SU-DHL-6 (cell line): Measurements from ENCODE around the gene DIRAS3.
"Not testable (repeated sequence)": the region's sequence is repeated elsewhere in the genome, so short reads cannot be mapped to it uniquely, and the experiment has no call there.

Experiments
- H2AFZ ChIP-seq: fragments of 200-600 bp; sonication (generic); 2 replicates; pipeline ENCODE4 v1.6.1; 2014; ENCODE audit warnings: low read depth, mild to moderate bottlenecking, moderate library complexity, mixed read lengths, antibody characterized with exemption, low read length; ENCODE audit not compliant: severe bottlenecking
- H3F3A ChIP-seq: fragments of 200-600 bp; shearing (Covaris generic); 2 replicates; pipeline ENCODE4 v1.6.0; 2016; ENCODE audit warnings: antibody characterized with exemption, mild to moderate bottlenecking; ENCODE audit not compliant: insufficient read depth
- H3K27ac ChIP-seq: fragments of 200-600 bp; sonication (generic); 2 replicates; pipeline ENCODE4 v1.5.1; 2016; ENCODE audit warnings: low read depth, mild to moderate bottlenecking, low read length, moderate library complexity, mixed read lengths
- H3K27me3 ChIP-seq: fragments of 200-600 bp; sonication (generic), shearing (Covaris generic); 2 replicates; pipeline ENCODE4 v1.6.0; 2014; ENCODE audit warnings: mild to moderate bottlenecking, low read length
- H3K36me3 ChIP-seq: fragments of 200-600 bp; sonication (generic); 2 replicates; pipeline ENCODE4 v1.6.1; 2014; ENCODE audit warnings: mild to moderate bottlenecking, low read length, mixed read lengths
- H3K4me2 ChIP-seq: fragments of 300-600, 200-600 bp; shearing (Covaris generic), sonication (generic); 2 replicates; pipeline ENCODE4 v1.6.0; 2014; ENCODE audit warnings: low read length, low read depth, mild to moderate bottlenecking; ENCODE audit not compliant: poor library complexity, severe bottlenecking
- H3K4me3 ChIP-seq: fragments of 200-600 bp; sonication (generic); 2 replicates; pipeline ENCODE4 v1.5.1; 2014; ENCODE audit warnings: antibody characterized with exemption, low read length, mild to moderate bottlenecking, mixed read lengths; ENCODE audit not compliant: insufficient read depth, poor library complexity, severe bottlenecking
- H3K79me2 ChIP-seq: fragments of 200-600 bp; sonication (generic); 2 replicates; pipeline ENCODE4 v1.6.1; 2014; ENCODE audit warnings: mild to moderate bottlenecking, low read length, moderate library complexity; ENCODE audit not compliant: insufficient read depth
- H3K9ac ChIP-seq: fragments of 200-600 bp; sonication (generic); 2 replicates; pipeline ENCODE4 v1.7.0; 2014; ENCODE audit warnings: mild to moderate bottlenecking, low read length
- H3K9me2 ChIP-seq: fragments of 200-600 bp; sonication (generic); replicated peaks from 2 replicates; pipeline ENCODE4 v1.6.1; 2014; ENCODE audit warnings: low read length; ENCODE audit not compliant: insufficient read depth
- H3K9me3 ChIP-seq: fragments of 200-600 bp; sonication (generic); 2 replicates; pipeline ENCODE4 v1.6.1; 2014; ENCODE audit warnings: low read length, mixed read lengths; ENCODE audit not compliant: insufficient read depth
- H4K20me1 ChIP-seq: fragments of 200-600 bp; sonication (generic); 2 replicates; pipeline ENCODE4 v1.6.1; 2014; ENCODE audit warnings: low read depth, mild to moderate bottlenecking, antibody characterized with exemption, low read length, moderate library complexity, mixed read lengths
- EZH2phosphoT487 ChIP-seq: fragments of 200-600 bp; sonication (generic), shearing (Covaris generic); conservative IDR thresholded peaks from 2 replicates; pipeline ENCODE4 v1.6.1; 2018; ENCODE audit warnings: mild to moderate bottlenecking, antibody characterized with exemption, low read length, moderate library complexity, mixed read lengths
- TF ChIP-seq, protein P1 (sequence below): fragments of 200-600 bp; sonication (generic); IDR thresholded peaks from one replicate; pipeline ENCODE4 v1.5.1; 2017; ENCODE audit warnings: antibody characterized with exemption, mild to moderate bottlenecking, low read length, moderate library complexity; ENCODE audit not compliant: insufficient read depth, poor library complexity, severe bottlenecking

Gene DIRAS3

DNA sequence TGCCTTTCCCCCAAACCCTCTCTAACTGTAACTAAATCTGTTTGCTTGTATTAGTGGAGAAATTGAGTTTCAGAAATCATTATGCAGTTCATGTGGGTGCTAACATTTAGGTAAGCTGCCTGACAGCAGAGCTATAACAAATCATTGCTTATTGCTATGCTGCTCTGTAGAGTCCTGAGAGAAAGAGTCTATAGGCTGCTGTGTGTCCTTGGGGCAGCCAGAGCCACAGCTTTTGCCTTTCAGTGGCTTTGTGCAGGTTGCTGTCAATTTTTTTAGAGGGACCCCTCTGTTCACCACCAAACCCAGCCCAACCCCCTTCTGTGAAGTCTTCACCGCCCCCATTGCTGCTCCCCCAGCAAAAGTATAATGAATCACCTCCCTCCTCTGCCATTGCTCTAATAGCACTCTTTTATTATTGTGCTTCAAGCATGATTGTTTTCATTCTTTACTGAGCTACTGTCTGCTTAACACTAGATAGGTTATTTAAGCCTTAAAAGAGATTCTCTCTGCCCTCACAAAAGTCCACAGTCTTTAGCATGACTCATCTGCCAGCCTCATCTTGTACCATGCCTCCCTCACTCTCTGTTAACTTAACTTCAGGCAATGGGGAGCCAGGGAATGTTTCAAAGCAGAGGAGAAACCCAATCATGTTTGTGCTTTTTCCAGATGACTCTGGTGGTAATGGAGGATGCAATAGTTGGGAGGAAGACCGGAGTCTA lies 38.6 kb downstream of the DIRAS3 start:
- Histone ChIP-seq H4K20me1 (no peaks in the 10 kb centered on the region), H3K27ac (no peak overlapping the region), H3K36me3 (no peaks in the 10 kb centered on the region), H3K27me3 (no peaks in the 10 kb centered on the region), H2AFZ (no peak overlapping the region), H3K9me3 (no peaks in the 10 kb centered on the region), H3K79me2 (no peaks in the 10 kb centered on the region), H3K4me3 (no peak overlapping the region), H3F3A (no peaks in the 10 kb centered on the region), H3K4me2 (no peak overlapping the region), H3K9ac (no peak overlapping the region), H3K9me2 (no peaks in the 10 kb centered on the region)
- TF ChIP-seq EZH2phosphoT487: no peak
- TF ChIP-seq, protein P1, sequence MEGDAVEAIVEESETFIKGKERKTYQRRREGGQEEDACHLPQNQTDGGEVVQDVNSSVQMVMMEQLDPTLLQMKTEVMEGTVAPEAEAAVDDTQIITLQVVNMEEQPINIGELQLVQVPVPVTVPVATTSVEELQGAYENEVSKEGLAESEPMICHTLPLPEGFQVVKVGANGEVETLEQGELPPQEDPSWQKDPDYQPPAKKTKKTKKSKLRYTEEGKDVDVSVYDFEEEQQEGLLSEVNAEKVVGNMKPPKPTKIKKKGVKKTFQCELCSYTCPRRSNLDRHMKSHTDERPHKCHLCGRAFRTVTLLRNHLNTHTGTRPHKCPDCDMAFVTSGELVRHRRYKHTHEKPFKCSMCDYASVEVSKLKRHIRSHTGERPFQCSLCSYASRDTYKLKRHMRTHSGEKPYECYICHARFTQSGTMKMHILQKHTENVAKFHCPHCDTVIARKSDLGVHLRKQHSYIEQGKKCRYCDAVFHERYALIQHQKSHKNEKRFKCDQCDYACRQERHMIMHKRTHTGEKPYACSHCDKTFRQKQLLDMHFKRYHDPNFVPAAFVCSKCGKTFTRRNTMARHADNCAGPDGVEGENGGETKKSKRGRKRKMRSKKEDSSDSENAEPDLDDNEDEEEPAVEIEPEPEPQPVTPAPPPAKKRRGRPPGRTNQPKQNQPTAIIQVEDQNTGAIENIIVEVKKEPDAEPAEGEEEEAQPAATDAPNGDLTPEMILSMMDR: no peak

GRCh38 chr1:68010543-68010942 lies 39.9 kb downstream of the DIRAS3 start:
- no peaks in the 10 kb centered on the region for H3K36me3 ChIP-seq
- H3K4me2 ChIP-seq: no peak overlapping the region
- H3K27me3 ChIP-seq: no peaks in the 10 kb centered on the region

DNA sequence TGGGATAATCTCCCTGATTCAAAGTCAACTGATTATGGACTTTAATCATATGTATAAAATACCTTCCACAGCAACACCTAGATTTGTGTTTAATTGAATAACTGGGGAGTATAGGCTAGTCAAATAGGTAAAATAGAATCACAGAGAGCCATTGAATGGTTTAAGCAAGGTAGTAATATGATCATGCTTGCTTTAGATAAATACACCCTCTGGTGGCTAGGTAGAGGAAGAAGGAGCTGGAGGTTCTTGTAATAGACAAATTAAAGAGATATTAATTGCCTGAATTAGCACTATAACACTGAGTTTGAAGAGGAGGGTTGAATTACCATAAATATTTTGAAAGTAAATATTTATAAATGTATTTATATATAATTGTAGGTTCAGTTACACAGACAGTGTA lies 40.3 kb downstream of the DIRAS3 start:
- Histone ChIP-seq H3K36me3 (no peaks in the 10 kb centered on the region), H3K4me3 (no peak overlapping the region), H3K9ac (no peak overlapping the region), H3F3A (no peaks in the 10 kb centered on the region), H4K20me1 (no peaks in the 10 kb centered on the region), H2AFZ (no peak overlapping the region), H3K4me2 (no peak overlapping the region), H3K27ac (no peak overlapping the region), H3K27me3 (no peaks in the 10 kb centered on the region), H3K9me2 (no peaks in the 10 kb centered on the region), H3K79me2 (no peaks in the 10 kb centered on the region), H3K9me3 (no peaks in the 10 kb centered on the region)
- no peak for TF ChIP-seq EZH2phosphoT487
- TF ChIP-seq, protein P1: no peak

More at GRCh38 chr1:68010543-68010942, 39.9 kb downstream of the DIRAS3 start:
- no peak for TF ChIP-seq EZH2phosphoT487
- TF ChIP-seq, protein P1: no peak
- Histone ChIP-seq H3K4me3 (no peak overlapping the region), H3K27ac (no peak overlapping the region), H3K79me2 (no peaks in the 10 kb centered on the region), H3F3A (no peaks in the 10 kb centered on the region), H3K9me2 (no peaks in the 10 kb centered on the region), H3K9me3 (no peaks in the 10 kb centered on the region), H2AFZ (no peak overlapping the region), H3K9ac (no peak overlapping the region), H4K20me1 (no peaks in the 10 kb centered on the region)

DNA sequence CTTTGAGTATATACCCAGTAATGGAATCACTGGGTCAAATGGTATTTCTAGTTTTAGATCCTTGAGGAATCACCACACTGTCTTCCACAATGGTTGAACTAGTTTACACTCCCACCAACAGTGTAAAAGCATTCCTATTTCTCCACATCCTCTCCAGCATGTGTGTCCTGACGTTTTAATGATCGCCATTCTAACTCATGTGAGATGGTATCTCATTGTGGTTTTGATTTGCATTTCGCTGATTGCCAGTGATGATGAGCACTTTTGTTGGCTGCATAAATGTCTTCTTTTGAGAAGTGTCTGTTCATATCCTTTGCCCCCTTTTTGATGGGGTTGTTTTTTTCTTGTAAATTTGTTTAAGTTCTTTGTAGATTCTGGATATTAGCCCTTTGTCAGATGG lies 46.8 kb downstream of the DIRAS3 start:
- not testable (repeated sequence) for H3K9ac ChIP-seq, H3F3A ChIP-seq, H3K27ac ChIP-seq, H3K79me2 ChIP-seq, H3K9me3 ChIP-seq, H3K4me3 ChIP-seq, H4K20me1 ChIP-seq, H3K27me3 ChIP-seq, H3K4me2 ChIP-seq, H2AFZ ChIP-seq, H3K9me2 ChIP-seq, H3K36me3 ChIP-seq
